Glomerular endothelial cell (primary cell): ENCODE data around the gene ZNF804B. TPM values are rescaled to one million over a fixed set of nuclear protein-coding genes. Genes with fewer than 3 reads are reported as not detected.

Experiments used
- DNase-seq: peaks from one replicate; pipeline ENCODE4 v3.0.0-alpha.2; 2011; ENCODE audit warnings: low read depth, low spot score; ENCODE audit errors: extremely low read depth
- total RNA-seq: library from RNA; depleted of rRNA; stranded (reverse); fragments of >200 nt; gene quantifications from 2 replicates; pipeline ENCODE4 v1.2.3, GENCODE V29; 2015

The ZNF804B gene
- total RNA-seq, 1 donor from 2014 or later = not detected

GRCh38 chr7:88835147-88835728 is 75.7 kb downstream of the ZNF804B start:
- no peak for DNase-seq

DNA sequence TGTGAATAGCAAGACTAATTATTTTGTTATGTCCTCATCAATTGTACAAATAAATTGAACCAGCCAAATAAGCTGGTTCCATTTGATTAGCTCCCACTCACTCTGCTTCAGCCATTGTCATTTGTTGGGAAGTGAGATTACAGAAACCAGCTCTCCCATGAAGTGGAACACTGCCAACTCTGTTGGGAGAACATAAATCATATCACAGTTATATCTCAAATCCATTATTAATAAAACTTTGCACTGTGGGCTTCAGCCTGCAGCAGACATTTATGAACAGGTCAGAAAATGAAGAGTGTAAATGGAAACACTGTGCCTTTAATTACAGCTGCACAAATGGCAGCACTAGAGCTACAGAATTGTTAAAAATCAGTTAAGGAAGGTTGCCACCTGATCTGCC is 82.7 kb downstream of the ZNF804B start:
- DNase-seq = no peak

DNA sequence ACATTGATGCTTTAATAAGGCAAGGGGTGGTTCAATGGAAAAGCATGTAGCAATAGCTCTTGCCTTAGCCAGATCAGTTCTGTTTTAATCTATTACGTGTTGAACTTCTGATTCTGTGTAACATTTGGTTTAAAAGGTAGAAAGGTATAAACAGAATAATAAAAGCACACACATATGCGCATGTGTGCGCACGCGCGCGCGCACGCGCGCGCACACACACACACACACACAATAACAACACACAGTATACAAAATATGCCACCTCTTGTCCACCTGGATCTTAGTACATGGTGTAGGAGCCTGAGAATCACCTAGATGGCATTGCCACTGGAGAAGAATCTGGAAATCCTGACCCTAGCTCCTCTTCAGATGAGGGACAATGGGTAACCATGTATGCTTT is 85.6 kb downstream of the ZNF804B start:
- DNase-seq = no peak

DNA sequence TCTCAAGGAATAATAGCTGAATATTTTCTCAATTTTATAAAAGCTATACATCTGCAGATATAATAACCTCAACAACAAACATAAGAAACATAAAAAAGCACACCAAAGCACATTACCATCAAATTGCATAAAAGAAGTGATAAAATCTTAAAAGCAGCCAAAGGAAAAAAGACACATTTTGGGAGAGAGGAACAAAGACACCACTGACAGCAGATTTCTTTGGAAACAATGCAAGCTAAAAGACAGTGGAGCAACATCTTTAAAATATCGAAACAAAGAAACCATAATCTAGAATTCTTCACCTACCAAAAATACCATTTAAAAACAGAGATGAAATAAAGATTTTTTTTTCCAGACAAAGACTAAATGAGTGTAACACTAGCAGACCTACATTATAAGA is 91.7 kb downstream of the ZNF804B start:
- no peak for DNase-seq

- DNase-seq = no peak
These were observed 99.8 kb downstream of the ZNF804B start for GRCh38 chr7:88859288-88859687.

GRCh38 chr7:88866265-88866863 is 106.9 kb downstream of the ZNF804B start:
- DNase-seq = no peak

DNA sequence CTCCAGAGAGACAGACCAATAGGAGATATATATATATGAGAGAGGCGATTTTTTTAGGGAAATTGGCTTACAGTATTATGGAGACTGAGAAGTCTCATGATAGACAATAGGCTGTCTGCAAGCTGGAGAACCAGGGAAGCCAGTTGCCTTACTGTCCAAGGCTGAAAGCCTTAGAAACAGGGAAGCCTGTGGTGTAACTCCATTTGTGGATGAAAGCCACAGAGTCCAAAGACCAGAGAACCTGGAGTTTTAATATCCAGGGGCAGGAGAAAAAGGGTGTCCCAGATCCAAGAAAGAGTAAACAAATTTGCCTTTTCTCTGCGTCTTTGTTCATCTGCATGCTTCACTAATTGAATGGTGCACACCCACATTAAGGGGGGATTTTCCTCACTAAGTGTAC is 107.7 kb downstream of the ZNF804B start:
- DNase-seq = no peak

- no peak for DNase-seq
These were observed 109.0 kb downstream of the ZNF804B start for GRCh38 chr7:88868456-88868855.

DNA sequence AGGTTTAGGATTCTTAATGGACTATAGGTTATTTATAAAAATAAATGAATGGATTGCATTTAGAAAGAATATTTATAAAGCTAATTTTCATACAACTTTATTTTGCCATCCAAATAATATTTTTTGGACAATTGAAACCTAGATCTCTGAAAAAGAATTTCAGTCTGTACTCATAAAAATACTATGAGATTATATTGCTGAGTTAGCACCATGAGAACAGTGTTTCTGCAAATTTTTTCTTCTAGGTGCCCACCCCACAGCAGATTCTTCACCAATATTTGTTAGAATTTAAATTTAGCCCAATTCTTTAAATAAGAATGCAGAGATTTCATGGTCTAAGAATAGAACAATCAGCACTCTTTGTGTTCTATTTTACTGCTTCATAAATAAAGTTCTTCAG is 121.6 kb downstream of the ZNF804B start:
- no peak for DNase-seq

GRCh38 chr7:88885131-88885530 is 125.6 kb downstream of the ZNF804B start:
- DNase-seq = no peak

GRCh38 chr7:88888684-88889083 is 129.2 kb downstream of the ZNF804B start:
- no peak for DNase-seq

DNA sequence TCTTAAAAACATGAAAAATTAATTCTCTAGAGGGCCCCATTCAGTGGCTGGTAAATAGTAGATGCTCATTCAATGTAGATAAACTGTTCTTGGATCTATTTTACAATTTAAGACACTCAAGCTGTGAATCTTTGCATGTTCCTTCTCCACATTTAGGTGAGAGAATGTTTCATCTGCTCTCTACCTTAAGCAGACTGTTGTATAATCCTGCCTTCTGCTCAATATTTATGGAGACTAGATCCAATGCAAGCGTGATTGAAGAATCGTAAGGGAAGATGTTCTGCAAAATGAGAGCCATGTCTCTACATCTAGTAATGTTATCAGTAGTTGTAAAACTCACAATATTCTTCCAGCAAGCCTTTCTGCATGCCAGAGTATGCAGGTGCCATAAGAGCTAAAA is 151.0 kb downstream of the ZNF804B start:
- no peak for DNase-seq

DNA sequence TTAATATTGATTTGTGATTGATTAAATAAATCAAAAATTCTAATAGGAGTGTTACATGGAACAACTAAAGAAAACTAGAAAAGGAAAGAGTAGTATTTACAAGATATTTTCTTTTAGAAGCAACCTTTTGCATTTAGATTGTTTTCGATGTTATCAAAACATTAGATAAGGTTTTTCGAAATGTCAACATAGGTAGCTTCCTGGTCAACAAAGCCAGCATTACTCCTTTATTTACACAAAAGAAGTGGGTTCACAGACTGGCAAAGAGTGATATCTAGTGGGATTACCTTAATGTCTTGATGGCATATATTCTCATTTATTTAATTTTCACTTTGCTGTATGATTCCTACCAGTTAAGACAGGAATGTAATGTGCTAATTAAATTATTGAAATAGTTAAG is 153.4 kb downstream of the ZNF804B start:
- no peak for DNase-seq

DNA sequence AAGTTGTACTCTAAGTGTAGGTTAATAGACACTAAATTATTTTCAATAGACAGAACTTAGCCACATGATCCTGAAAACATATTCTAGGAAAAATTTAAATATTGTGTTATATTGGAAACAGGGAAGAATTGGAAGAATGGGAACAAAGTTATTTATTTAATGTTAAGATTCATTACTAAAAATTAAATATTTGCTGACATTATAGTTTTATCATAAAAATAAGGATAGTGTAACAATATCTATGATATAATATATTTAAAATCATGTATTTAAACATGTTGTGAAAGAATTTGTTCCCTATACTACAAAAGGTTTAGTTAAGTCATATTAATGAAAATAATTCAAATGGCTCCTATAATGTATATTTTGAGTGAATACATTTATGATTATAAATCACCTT is 156.1 kb downstream of the ZNF804B start:
- DNase-seq = no peak

GRCh38 chr7:88919478-88920131 is 160.1 kb downstream of the ZNF804B start:
- DNase-seq = no peak

DNA sequence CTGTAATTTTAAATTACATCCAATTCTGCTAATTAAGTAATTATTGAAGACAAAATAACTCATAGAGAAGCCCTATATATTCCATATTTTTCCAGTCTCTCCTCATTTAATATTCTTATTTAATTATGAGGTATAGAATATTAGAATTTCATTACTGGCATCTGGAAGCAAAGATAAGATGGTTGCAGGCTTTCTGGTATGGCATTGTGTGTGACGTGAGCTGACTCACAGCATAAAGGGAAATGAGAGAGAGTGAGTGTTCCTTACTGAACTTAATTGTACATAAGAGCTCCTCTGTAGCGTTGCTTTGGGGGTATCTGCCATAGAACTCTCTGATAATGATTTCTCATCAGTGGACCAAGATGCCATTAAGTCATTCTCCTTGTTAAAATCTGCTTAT is 163.4 kb downstream of the ZNF804B start:
- DNase-seq = no peak

DNA sequence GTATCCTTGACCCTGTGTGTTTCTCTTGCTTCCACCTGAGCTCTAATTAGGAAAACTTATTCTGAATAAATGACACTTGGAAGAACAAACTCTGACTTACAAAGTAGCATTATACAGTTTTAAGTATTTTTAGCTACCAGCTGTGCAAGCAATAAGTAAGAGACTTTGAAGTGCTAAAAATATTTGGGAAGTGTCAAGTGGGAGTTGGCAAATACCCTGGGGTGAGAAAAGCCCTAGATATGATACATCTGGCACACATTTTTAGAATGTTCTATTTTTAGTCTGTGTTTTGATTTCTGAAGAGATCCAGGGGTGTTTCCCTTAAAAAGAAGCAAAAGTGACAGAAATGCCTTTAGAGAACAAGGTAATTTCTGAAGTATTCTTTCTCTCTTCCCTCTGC is 168.8 kb downstream of the ZNF804B start:
- DNase-seq = no peak

GRCh38 chr7:88929719-88930118 is 170.2 kb downstream of the ZNF804B start:
- no peak for DNase-seq

GRCh38 chr7:88933285-88933684 is 173.8 kb downstream of the ZNF804B start:
- no peak for DNase-seq

- no peak for DNase-seq
These were observed 183.5 kb downstream of the ZNF804B start for GRCh38 chr7:88942815-88943501.

GRCh38 chr7:88951826-88952225 is 192.3 kb downstream of the ZNF804B start:
- no peak for DNase-seq

- no peak for DNase-seq
These were observed 204.9 kb downstream of the ZNF804B start for GRCh38 chr7:88964418-88964817.
